Measurements from ENCODE around the gene KLHL18. TPM values are rescaled to one million over a fixed set of nuclear protein-coding genes. Genes with fewer than 3 reads are reported as not detected.

The KLHL18 gene
- total RNA-seq, 4 donors from 2014 or later: 10.3 to 11.9 (median 10.4) TPM

DNA sequence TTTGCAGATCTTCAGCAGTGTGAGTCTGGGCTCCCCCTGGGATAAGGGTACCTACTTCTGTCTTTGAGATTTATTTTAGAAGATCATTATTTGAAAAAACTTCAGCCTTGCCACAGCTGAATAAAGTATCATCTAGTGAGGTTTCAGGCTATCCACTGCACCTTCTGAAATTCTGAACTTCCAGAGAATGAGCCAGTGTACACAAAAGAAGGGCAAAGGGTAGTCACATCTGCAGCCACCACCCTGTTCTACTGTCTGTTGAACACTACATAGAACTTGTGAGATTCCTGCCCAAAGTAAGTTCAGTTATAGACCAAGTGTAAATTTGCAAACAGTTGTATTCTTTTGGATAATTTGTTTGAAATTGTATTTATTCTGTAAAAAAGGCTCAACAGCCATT is 60.1 kb downstream of the KLHL18 start:
- no peak for TF ChIP-seq CTCF (IDR thresholded peaks at IDR 0.05; ENCODE audit: low read depth)

- no peak for TF ChIP-seq CTCF (IDR thresholded peaks at IDR 0.05; ENCODE audit: low read depth)
These were observed 60.8 kb downstream of the KLHL18 start for GRCh38 chr3:47343471-47343971.

DNA sequence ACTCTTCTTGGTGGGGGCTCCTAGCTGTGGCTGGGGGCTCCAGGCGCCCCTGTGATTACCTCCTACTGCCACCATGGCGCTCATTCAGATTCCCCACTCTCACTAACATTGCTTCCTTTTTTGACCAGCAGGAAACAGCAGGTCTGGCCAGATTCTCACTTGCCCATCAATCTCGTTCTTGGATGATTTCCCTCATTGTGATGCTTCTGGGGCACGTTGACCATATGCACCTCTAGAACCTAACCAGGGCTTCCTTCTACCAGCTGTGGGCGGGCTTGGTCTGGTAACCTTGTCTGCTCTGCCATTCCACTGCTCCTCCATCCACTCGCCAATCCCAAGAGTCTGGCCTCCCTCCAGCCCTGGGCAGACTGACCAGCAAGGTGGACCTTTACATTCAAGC is 62.2 kb downstream of the KLHL18 start:
- no peak for TF ChIP-seq CTCF (IDR thresholded peaks at IDR 0.05; ENCODE audit: low read depth)

- no peak for TF ChIP-seq CTCF (IDR thresholded peaks at IDR 0.05; ENCODE audit: low read depth)
These were observed 64.6 kb downstream of the KLHL18 start for GRCh38 chr3:47347217-47347801.

GRCh38 chr3:47348411-47349154 is 65.8 kb downstream of the KLHL18 start:
- TF ChIP-seq CTCF (IDR thresholded peaks at IDR 0.05; ENCODE audit: low read depth): no peak

GRCh38 chr3:47355010-47355409 is 72.3 kb downstream of the KLHL18 start:
- no peak for TF ChIP-seq CTCF (IDR thresholded peaks at IDR 0.05; ENCODE audit: low read depth)

DNA sequence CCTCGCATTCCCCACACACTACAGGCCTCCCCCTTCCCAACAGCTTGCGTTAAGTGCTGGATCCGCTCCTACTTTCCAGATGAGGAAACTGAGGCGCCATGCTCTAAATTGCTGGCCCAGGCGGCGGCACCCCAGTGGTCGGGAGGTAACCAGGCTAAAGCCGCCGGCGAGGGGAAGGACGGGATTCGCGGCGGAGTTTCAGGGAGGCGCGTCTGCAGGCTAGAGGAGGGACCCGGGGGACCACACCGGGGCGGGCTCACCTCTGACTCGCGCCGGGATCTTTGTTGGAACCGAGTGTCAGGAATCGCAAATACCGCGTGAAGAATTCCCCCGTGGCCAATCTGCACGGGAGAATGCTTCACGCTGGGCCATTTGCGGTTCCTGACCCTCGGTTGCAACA is 73.5 kb downstream of the KLHL18 start:
- no peak for TF ChIP-seq CTCF (IDR thresholded peaks at IDR 0.05; ENCODE audit: low read depth)
